IMR-90 (cell line): ENCODE results near the gene SPPL2C.

ENCODE experiments used
- CEBPB ChIP-seq: IDR thresholded peaks from 2 replicates; pipeline ENCODE4 v1.6.1; 2012; ENCODE audit warnings: low read depth, low read length, improper control_type of control experiment
- MAFK ChIP-seq: IDR thresholded peaks from 2 replicates; pipeline ENCODE4 v1.6.1; 2012; ENCODE audit warnings: low read depth, low read length, improper control_type of control experiment
- POLR2A ChIP-seq: IDR thresholded peaks from 2 replicates; pipeline ENCODE4 v1.6.1; 2012; ENCODE audit warnings: mild to moderate bottlenecking, low read depth, low read length
- RCOR1 ChIP-seq: IDR thresholded peaks from 2 replicates; pipeline ENCODE4 v1.6.1; 2012; ENCODE audit warnings: mild to moderate bottlenecking, low read length, improper control_type of control experiment; ENCODE audit not compliant: insufficient replicate concordance
- SMC3 ChIP-seq: fragments of 150-350 bp; IDR thresholded peaks from 2 replicates; pipeline ENCODE4 v1.6.1; 2016; ENCODE audit warnings: low read depth, mild to moderate bottlenecking, antibody characterized with exemption, low read length, moderate library complexity
- TF ChIP-seq, protein P1 (sequence below): conservative IDR thresholded peaks from 2 replicates; pipeline ENCODE4 v1.5.1; 2012; ENCODE audit warnings: mild to moderate bottlenecking, low read depth, low read length, improper control_type of control experiment
- TF ChIP-seq, protein P2 (sequence below): fragments of 150-350 bp; IDR thresholded peaks from 2 replicates; pipeline ENCODE4 v1.6.1; 2017; ENCODE audit warnings: mild to moderate bottlenecking, antibody characterized with exemption, low read length, low read depth
- TF ChIP-seq, protein P3 (sequence below): fragments of 150-350 bp; IDR thresholded peaks from 2 replicates; pipeline ENCODE4 v1.6.1; 2016; ENCODE audit warnings: low read depth, mild to moderate bottlenecking, low read length, moderate library complexity, borderline replicate concordance

DNA sequence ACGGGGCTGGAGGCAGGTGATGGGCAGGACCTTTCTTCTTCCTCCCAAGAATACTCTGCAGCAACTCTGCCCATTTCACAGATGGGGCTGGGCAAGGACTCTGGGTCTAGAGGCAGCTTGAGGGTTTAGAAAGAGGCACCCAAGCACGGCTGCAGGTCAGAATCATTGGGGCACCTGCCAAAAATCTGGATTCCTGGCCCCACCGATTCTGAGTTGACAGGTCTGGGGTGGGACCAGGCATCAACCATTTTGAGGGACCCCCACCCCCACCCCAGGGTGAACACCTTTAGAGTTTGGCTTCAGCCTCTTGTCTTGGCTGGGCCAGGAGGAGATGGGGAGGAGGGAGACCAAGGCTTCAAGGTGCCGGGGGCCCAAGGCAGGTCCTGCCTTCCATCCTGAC lies 5.3 kb downstream of the SPPL2C start:
- TF ChIP-seq, protein P1, sequence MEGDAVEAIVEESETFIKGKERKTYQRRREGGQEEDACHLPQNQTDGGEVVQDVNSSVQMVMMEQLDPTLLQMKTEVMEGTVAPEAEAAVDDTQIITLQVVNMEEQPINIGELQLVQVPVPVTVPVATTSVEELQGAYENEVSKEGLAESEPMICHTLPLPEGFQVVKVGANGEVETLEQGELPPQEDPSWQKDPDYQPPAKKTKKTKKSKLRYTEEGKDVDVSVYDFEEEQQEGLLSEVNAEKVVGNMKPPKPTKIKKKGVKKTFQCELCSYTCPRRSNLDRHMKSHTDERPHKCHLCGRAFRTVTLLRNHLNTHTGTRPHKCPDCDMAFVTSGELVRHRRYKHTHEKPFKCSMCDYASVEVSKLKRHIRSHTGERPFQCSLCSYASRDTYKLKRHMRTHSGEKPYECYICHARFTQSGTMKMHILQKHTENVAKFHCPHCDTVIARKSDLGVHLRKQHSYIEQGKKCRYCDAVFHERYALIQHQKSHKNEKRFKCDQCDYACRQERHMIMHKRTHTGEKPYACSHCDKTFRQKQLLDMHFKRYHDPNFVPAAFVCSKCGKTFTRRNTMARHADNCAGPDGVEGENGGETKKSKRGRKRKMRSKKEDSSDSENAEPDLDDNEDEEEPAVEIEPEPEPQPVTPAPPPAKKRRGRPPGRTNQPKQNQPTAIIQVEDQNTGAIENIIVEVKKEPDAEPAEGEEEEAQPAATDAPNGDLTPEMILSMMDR = no peak
- TF ChIP-seq MAFK (no peak), CEBPB (no peak), SMC3 (no peak), RCOR1 (no peak), POLR2A (no peak)
- TF ChIP-seq, protein P2, sequence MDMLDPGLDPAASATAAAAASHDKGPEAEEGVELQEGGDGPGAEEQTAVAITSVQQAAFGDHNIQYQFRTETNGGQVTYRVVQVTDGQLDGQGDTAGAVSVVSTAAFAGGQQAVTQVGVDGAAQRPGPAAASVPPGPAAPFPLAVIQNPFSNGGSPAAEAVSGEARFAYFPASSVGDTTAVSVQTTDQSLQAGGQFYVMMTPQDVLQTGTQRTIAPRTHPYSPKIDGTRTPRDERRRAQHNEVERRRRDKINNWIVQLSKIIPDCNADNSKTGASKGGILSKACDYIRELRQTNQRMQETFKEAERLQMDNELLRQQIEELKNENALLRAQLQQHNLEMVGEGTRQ = no peak
- TF ChIP-seq, protein P3, sequence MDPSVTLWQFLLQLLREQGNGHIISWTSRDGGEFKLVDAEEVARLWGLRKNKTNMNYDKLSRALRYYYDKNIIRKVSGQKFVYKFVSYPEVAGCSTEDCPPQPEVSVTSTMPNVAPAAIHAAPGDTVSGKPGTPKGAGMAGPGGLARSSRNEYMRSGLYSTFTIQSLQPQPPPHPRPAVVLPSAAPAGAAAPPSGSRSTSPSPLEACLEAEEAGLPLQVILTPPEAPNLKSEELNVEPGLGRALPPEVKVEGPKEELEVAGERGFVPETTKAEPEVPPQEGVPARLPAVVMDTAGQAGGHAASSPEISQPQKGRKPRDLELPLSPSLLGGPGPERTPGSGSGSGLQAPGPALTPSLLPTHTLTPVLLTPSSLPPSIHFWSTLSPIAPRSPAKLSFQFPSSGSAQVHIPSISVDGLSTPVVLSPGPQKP = no peak
